GM10248 (cell line): Measurements from ENCODE around the gene GDE1.

ENCODE experiments used
- CTCF ChIA-PET: fragments of 300-600 bp; sonication (Branson Sonifier 250); formaldehyde crosslinking; extraction: SDS; loops from one replicate; lab custom pipeline; 2021; ENCODE audit warnings: antibody characterized with exemption; lab: Yijun Ruan, JAX
- POLR2A ChIA-PET: fragments of 350-650 bp; sonication (Branson Sonifier 250); formaldehyde crosslinking; extraction: SDS; loops from one replicate; lab custom pipeline; 2020; ENCODE audit warnings: antibody characterized with exemption; lab: Yijun Ruan, JAX
- DNase-seq: peaks from one replicate; pipeline ENCODE4 v3.0.0; 2012; ENCODE audit errors: extremely low spot score
- CTCF ChIP-seq: IDR thresholded peaks from 2 replicates; pipeline ENCODE4 v1.5.1; 2012; ENCODE audit warnings: mild to moderate bottlenecking, low read depth; ENCODE audit errors: extremely low read depth, missing control alignments, control extremely low read depth

Gene GDE1

GRCh38 chr16:19507867-19508266 is 14.0 kb downstream of the GDE1 start:
- no peak for TF ChIP-seq CTCF
- no peak for DNase-seq
- ChIA-PET POLR2A (no interaction called here), CTCF (interaction anchor here (0.9 to 1.0 kb wide), 2 partner anchors 12 to 422 kb away, joined by 4 read pairs; no protein-coding TSS in a partner anchor)

GRCh38 chr16:19506965-19507364 is 14.9 kb downstream of the GDE1 start:
- ChIA-PET CTCF (interaction anchor here (0.7 to 1.5 kb wide), 4 partner anchors 9 to 422 kb away, joined by 3 to 4 read pairs (median 4); no protein-coding TSS in a partner anchor), POLR2A (no interaction called here)
- no peak for TF ChIP-seq CTCF
- no peak for DNase-seq

GRCh38 chr16:19505600-19506303 is 16.1 kb downstream of the GDE1 start:
- ChIA-PET POLR2A (no interaction called here), CTCF (interaction anchor here (0.8 to 1.5 kb wide), 5 partner anchors 8 to 117 kb away, joined by 3 to 8 read pairs (median 3); no protein-coding TSS in a partner anchor)
- TF ChIP-seq CTCF = no peak
- no peak for DNase-seq

- ChIA-PET POLR2A (interaction anchor here (0.5 kb wide), 1 partner anchor 706 kb away, joined by 3 read pairs; no protein-coding TSS in a partner anchor), CTCF (interaction anchor here (0.6 to 4.1 kb wide), 27 partner anchors 9 to 417 kb away, joined by 3 to 73 read pairs (median 4); partner anchors contain the start of gene GDE1)
- TF ChIP-seq CTCF = no peak
- no peak for DNase-seq
Measured at GRCh38 chr16:19503461-19504075, 18.3 kb downstream of the GDE1 start.

GRCh38 chr16:19502395-19503131 is 19.3 kb downstream of the GDE1 start:
- CTCF ChIA-PET = interaction anchor here (0.7 to 4.1 kb wide), 37 partner anchors 9 to 749 kb away, joined by 3 to 73 read pairs (median 4); partner anchors contain the start of gene CCP110
- TF ChIP-seq CTCF = peak; percentile 51
- POLR2A ChIA-PET = no interaction called here
- peak; percentile 54 for DNase-seq

GRCh38 chr16:19499481-19499880 is 22.4 kb downstream of the GDE1 start:
- ChIA-PET POLR2A (no interaction called here), CTCF (no interaction called here)
- TF ChIP-seq CTCF = no peak
- no peak for DNase-seq
